SK-N-SH (cell line): Measurements from ENCODE around the gene TK2. TPM values are rescaled to one million over a fixed set of nuclear protein-coding genes. Genes with fewer than 3 reads are reported as not detected.

Experiments used
- CTCF ChIA-PET: fragments of 300-600, 350-600 bp; formaldehyde crosslinking; extraction: SDS; loops from one replicate; lab custom pipeline; 2021; lab: Yijun Ruan, JAX
- POLR2A ChIA-PET: fragments of 350-600 bp; sonication (Branson Sonifier 250); formaldehyde crosslinking; extraction: SDS; loops from one replicate; lab custom pipeline; 2020; ENCODE audit warnings: antibody characterized with exemption, inconsistent platforms; lab: Yijun Ruan, JAX
- DNase-seq: peaks from one replicate; pipeline ENCODE4 v3.0.0; 2012
- H2AFZ ChIP-seq: fragments of 200-600 bp; sonication (generic); 2 replicates; pipeline ENCODE4 v1.8.1; 2016; ENCODE audit warnings: antibody characterized with exemption, mild to moderate bottlenecking, low read depth
- H3F3A ChIP-seq: fragments of 200-600 bp; sonication (generic); replicated peaks from 2 replicates; pipeline ENCODE3; 2016; ENCODE audit warnings: antibody characterized with exemption, mild to moderate bottlenecking; ENCODE audit not compliant: insufficient read depth
- H3K27ac ChIP-seq, 2 experiments: fragments of 200-500 bp in 1 of 2; fragments of 200-600 bp in 1 of 2; sonication (Bioruptor generic) in 1 of 2; sonication (generic), shearing (Covaris generic) in 1 of 2; 2 replicates each; pipeline versions ENCODE4 v1.5.1 to v1.6.1; 2014 to 2016; ENCODE audit warnings: low read depth in 2 of 2, inconsistent platforms in 1 of 2, low read length in 1 of 2, mild to moderate bottlenecking in 1 of 2, mixed read lengths in 1 of 2
- H3K27me3 ChIP-seq: fragments of 200-600 bp; sonication (generic), shearing (Covaris generic); 2 replicates; pipeline ENCODE4 v1.6.1; 2016; ENCODE audit warnings: mixed run types; ENCODE audit not compliant: insufficient read depth
- H3K36me3 ChIP-seq, 2 experiments: fragments of 200-500 bp in 1 of 2; fragments of 200-600 bp in 1 of 2; sonication (Bioruptor generic) in 1 of 2; sonication (generic) in 1 of 2; replicated peaks in 1 of 2; 2 replicates each; pipeline versions ENCODE3 to v1.5.1; 2014 to 2016; ENCODE audit warnings: low read length in 1 of 2, mild to moderate bottlenecking in 1 of 2; ENCODE audit not compliant: insufficient read depth in 2 of 2, control insufficient read depth in 1 of 2
- H3K4me1 ChIP-seq, 2 experiments: fragments of 200-500 bp in 1 of 2; fragments of 200-600 bp in 1 of 2; sonication (Bioruptor generic) in 1 of 2; sonication (generic), shearing (Covaris generic) in 1 of 2; 2 replicates each; pipeline versions ENCODE4 v1.5.1 to v1.6.1; 2014 to 2016; ENCODE audit warnings: low read depth in 1 of 2, low read length in 1 of 2, mixed run types in 1 of 2; ENCODE audit not compliant: insufficient read depth in 2 of 2, control insufficient read depth in 1 of 2
- H3K4me2 ChIP-seq: fragments of 200-600 bp; sonication (generic), shearing (Covaris generic); 2 replicates; pipeline ENCODE4 v1.6.1; 2017; ENCODE audit warnings: mixed run types
- H3K4me3 ChIP-seq, 2 experiments: fragments of 200-500 bp in 1 of 2; fragments of 200-600 bp in 1 of 2; sonication (Bioruptor generic) in 1 of 2; sonication (generic), shearing (Covaris generic) in 1 of 2; 2 replicates each; pipeline versions ENCODE4 v1.5.1 to v1.8.1; 2014 to 2016; ENCODE audit warnings: low read depth in 2 of 2, inconsistent platforms in 1 of 2, low read length in 1 of 2, mild to moderate bottlenecking in 1 of 2, mixed read lengths in 1 of 2, moderate library complexity in 1 of 2
- H3K79me2 ChIP-seq: fragments of 200-600 bp; sonication (generic); 2 replicates; pipeline ENCODE4 v1.8.1; 2017; ENCODE audit warnings: mild to moderate bottlenecking; ENCODE audit not compliant: insufficient read depth
- H3K9ac ChIP-seq: fragments of 200-600 bp; sonication (generic); 2 replicates; pipeline ENCODE4 v1.6.1; 2017; ENCODE audit warnings: mixed run types
- H3K9me2 ChIP-seq: fragments of 200-600 bp; sonication (generic); 2 replicates; pipeline ENCODE4 v1.6.1; 2017; ENCODE audit warnings: mixed run types
- H3K9me3 ChIP-seq: fragments of 200-600 bp; sonication (generic); 2 replicates; pipeline ENCODE4 v1.6.1; 2017; ENCODE audit warnings: mixed run types, mild to moderate bottlenecking, moderate library complexity
- H4K20me1 ChIP-seq: fragments of 200-600 bp; sonication (generic); 2 replicates; pipeline ENCODE4 v1.6.1; 2017; ENCODE audit warnings: mild to moderate bottlenecking, mixed run types; ENCODE audit not compliant: insufficient read depth
- ELF1 ChIP-seq: IDR thresholded peaks from 2 replicates; pipeline ENCODE4 v1.4.0; 2012
- EP300 ChIP-seq, 2 experiments: IDR thresholded peaks; 2 replicates each; pipeline versions ENCODE4 v1.4.0 to v1.6.1; 2012; ENCODE audit warnings: borderline replicate concordance in 1 of 2, low read depth in 1 of 2, low read length in 1 of 2
- EZH2phosphoT487 ChIP-seq: fragments of 200-600 bp; sonication (generic); IDR thresholded peaks from 2 replicates; pipeline ENCODE4 v1.6.1; 2017; ENCODE audit warnings: low read depth, mixed run types, mild to moderate bottlenecking, antibody characterized with exemption, moderate library complexity, borderline replicate concordance
- FOXM1 ChIP-seq: IDR thresholded peaks from 2 replicates; pipeline ENCODE4 v1.4.0; 2012; ENCODE audit warnings: low read depth, mild to moderate bottlenecking
- MEF2A ChIP-seq: IDR thresholded peaks from 2 replicates; pipeline ENCODE4 v1.4.0; 2012; ENCODE audit warnings: low read depth, borderline replicate concordance
- MXI1 ChIP-seq: IDR thresholded peaks from 2 replicates; pipeline ENCODE4 v1.6.1; 2012; ENCODE audit warnings: mild to moderate bottlenecking, low read depth, low read length, improper control_type of control experiment
- NFIC ChIP-seq: IDR thresholded peaks from 2 replicates; pipeline ENCODE4 v1.4.0; 2012; ENCODE audit warnings: borderline replicate concordance
- NRF1 ChIP-seq: IDR thresholded peaks from 2 replicates; pipeline ENCODE4 v1.6.1; 2012; ENCODE audit warnings: low read depth, mild to moderate bottlenecking, low read length
- RXRA ChIP-seq: IDR thresholded peaks from 2 replicates; pipeline ENCODE4 v1.4.0; 2012; ENCODE audit warnings: low read depth, mild to moderate bottlenecking, borderline replicate concordance
- SMC3 ChIP-seq: IDR thresholded peaks from 2 replicates; pipeline ENCODE4 v1.6.1; 2012; ENCODE audit warnings: low read depth, low read length, improper control_type of control experiment
- TCF12 ChIP-seq: IDR thresholded peaks from 2 replicates; pipeline ENCODE4 v1.4.0; 2012
- TEAD4 ChIP-seq: IDR thresholded peaks from 2 replicates; pipeline ENCODE4 v1.4.0; 2012; ENCODE audit warnings: mild to moderate bottlenecking, borderline replicate concordance; ENCODE audit not compliant: insufficient read depth
- USF1 ChIP-seq: IDR thresholded peaks from 2 replicates; pipeline ENCODE4 v1.4.0; 2012; ENCODE audit warnings: low read depth, borderline replicate concordance
- USF2 ChIP-seq: fragments of 150-350 bp; IDR thresholded peaks from 2 replicates; pipeline ENCODE4 v1.6.1; 2017; ENCODE audit warnings: antibody characterized with exemption, low read length, low read depth, borderline replicate concordance
- YY1 ChIP-seq: IDR thresholded peaks from 2 replicates; pipeline ENCODE4 v1.4.0; 2012; ENCODE audit warnings: low read depth, mild to moderate bottlenecking
- WGBS: methylation state at CpG from one replicate; pipeline ENCODE4 v1.1.6; 2017; ENCODE audit warnings: low lambda C conversion rate; 5-methylcytosine and 5-hydroxymethylcytosine counted together
- polyA plus RNA-seq, 3 experiments: library from polyadenylated mRNA; depleted of rRNA; stranded (reverse); fragments of >200 nt; gene quantifications; 2 replicates each; pipeline ENCODE4 v1.2.3, GENCODE V29; 2012
- TF ChIP-seq, protein P1 (sequence below): fragments of 200-600 bp; sonication (generic); IDR thresholded peaks from 2 replicates; pipeline ENCODE4 v1.6.1; 2017; ENCODE audit warnings: antibody characterized with exemption, mild to moderate bottlenecking, moderate library complexity
- TF ChIP-seq, protein P2 (sequence below): IDR thresholded peaks from 2 replicates; pipeline ENCODE4 v1.6.1; 2012; ENCODE audit warnings: mild to moderate bottlenecking, low read depth, low read length, moderate library complexity

The TK2 gene
- polyA plus RNA-seq, 1 of the 3 experiments (the other 2 are of a cell fraction), result 25.2 TPM

DNA sequence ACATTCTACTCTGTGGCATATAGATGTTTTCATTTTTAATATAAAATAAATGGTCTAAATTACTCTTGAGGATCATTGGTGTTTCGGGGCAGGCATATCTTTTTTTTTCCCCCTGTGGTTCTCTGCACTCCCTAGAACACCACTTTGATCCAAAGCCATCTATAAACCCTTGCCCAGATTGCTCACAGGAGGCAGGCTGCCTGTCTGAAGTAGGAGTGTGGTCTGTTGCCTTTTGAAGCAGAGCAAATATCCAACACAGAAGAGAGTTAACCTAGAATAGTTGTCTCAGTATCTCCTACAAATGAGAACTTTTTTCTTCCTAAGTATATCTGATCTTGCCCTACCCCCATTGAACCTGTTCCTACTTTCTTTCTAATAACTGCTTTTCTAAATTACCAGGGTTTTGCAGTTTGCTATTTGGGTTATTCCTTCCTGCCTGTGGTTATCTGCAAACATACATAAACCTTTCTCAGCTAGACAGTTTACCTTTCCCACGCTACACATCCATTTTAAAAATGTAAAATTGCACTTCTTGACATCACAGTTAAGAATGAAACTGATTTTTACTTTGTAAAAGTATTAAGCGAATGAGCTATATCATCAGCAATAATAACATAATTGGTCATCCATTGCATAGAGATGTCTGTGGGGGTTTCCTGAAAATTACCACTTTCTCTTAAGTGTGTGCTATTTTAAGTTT lies 11.6 kb upstream of the TK2 start (continued):
- TF ChIP-seq, protein P1, sequence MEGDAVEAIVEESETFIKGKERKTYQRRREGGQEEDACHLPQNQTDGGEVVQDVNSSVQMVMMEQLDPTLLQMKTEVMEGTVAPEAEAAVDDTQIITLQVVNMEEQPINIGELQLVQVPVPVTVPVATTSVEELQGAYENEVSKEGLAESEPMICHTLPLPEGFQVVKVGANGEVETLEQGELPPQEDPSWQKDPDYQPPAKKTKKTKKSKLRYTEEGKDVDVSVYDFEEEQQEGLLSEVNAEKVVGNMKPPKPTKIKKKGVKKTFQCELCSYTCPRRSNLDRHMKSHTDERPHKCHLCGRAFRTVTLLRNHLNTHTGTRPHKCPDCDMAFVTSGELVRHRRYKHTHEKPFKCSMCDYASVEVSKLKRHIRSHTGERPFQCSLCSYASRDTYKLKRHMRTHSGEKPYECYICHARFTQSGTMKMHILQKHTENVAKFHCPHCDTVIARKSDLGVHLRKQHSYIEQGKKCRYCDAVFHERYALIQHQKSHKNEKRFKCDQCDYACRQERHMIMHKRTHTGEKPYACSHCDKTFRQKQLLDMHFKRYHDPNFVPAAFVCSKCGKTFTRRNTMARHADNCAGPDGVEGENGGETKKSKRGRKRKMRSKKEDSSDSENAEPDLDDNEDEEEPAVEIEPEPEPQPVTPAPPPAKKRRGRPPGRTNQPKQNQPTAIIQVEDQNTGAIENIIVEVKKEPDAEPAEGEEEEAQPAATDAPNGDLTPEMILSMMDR, result no peak

DNA sequence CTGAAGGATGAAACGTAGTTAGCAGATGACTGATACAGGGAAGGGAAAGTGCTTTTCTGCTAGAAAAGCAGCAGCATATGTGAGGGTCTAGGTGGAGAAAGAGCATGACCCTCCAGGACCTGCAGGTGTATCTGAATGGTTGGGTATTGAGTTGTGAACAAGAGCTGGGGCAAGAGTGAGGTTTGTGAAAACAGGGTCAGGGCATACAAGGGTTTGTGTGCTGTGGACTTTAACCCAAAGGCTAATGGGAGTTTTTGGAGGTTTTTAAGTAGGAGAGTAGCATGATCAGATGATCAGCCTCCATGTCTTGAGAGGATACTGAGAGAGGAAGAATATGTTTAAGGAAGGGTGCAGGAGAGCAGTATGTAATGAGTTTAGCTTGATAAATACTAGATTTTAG lies 10.2 kb upstream of the TK2 start:
- H3K36me3 ChIP-seq, result peaks cover 44 to 55% of the 10 kb centered on the region in 2 experiments
- H3K4me2 ChIP-seq, result no peak overlapping the region
- no peaks in the 10 kb centered on the region for H3K27me3 ChIP-seq
- H3K9ac ChIP-seq, result no peak overlapping the region
- H3F3A ChIP-seq, result peaks cover 27% of the 10 kb centered on the region
- H3K4me1 ChIP-seq, result peaks cover 0 to 3% of the 10 kb centered on the region in 2 experiments; a peak in 1 of 4 replicates
- H3K27ac ChIP-seq, result no peak overlapping the region
- POLR2A ChIA-PET, result no interaction called here
- CTCF ChIA-PET, result interaction anchor here (1.0 kb wide), 1 partner anchor 29 kb away, joined by 3 read pairs; no protein-coding TSS in a partner anchor
- TF ChIP-seq ELF1 (no peak), FOXM1 (no peak), MEF2A (no peak), USF2 (no peak), YY1 (no peak), MXI1 (no peak), RXRA (no peak), EZH2phosphoT487 (no peak), TEAD4 (no peak), TCF12 (no peak), NRF1 (no peak), EP300 (IDR thresholded peaks at IDR 0.05; ENCODE audit: borderline replicate concordance in 1 of 2, low read depth in 1 of 2, low read length in 1 of 2) (no peak), USF1 (no peak), SMC3 (no peak), NFIC (no peak)
- TF ChIP-seq, protein P2, sequence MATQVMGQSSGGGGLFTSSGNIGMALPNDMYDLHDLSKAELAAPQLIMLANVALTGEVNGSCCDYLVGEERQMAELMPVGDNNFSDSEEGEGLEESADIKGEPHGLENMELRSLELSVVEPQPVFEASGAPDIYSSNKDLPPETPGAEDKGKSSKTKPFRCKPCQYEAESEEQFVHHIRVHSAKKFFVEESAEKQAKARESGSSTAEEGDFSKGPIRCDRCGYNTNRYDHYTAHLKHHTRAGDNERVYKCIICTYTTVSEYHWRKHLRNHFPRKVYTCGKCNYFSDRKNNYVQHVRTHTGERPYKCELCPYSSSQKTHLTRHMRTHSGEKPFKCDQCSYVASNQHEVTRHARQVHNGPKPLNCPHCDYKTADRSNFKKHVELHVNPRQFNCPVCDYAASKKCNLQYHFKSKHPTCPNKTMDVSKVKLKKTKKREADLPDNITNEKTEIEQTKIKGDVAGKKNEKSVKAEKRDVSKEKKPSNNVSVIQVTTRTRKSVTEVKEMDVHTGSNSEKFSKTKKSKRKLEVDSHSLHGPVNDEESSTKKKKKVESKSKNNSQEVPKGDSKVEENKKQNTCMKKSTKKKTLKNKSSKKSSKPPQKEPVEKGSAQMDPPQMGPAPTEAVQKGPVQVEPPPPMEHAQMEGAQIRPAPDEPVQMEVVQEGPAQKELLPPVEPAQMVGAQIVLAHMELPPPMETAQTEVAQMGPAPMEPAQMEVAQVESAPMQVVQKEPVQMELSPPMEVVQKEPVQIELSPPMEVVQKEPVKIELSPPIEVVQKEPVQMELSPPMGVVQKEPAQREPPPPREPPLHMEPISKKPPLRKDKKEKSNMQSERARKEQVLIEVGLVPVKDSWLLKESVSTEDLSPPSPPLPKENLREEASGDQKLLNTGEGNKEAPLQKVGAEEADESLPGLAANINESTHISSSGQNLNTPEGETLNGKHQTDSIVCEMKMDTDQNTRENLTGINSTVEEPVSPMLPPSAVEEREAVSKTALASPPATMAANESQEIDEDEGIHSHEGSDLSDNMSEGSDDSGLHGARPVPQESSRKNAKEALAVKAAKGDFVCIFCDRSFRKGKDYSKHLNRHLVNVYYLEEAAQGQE, result no peak
- TF ChIP-seq, protein P1, result no peak
- TF ChIP-seq, all 33 proteins: peak for 0
- H3K9me2 ChIP-seq, result no peaks in the 10 kb centered on the region
- WGBS, result 92% methylated on average over 1 of the region's 1 CpG
- H3K4me3 ChIP-seq, result no peak overlapping the region
- no peak overlapping the region for H2AFZ ChIP-seq
- H3K79me2 ChIP-seq, result peaks cover 59% of the 10 kb centered on the region
- H3K9me3 ChIP-seq, result no peaks in the 10 kb centered on the region
- no peaks in the 10 kb centered on the region for H4K20me1 ChIP-seq
- DNase-seq, result no peak
